ENCODE results near the gene CLMP.
A peak's percentile ranks its signal among the peaks of the same experiment; 100 is the strongest.
"Not testable (repeated sequence)": the region's sequence is repeated elsewhere in the genome, so short reads cannot be mapped to it uniquely, and the experiment has no call there.

Gene CLMP

GRCh38 chr11:123217897-123218296 is 22.8 kb upstream of the CLMP start:
- DNase-seq = no peak

GRCh38 chr11:123216249-123216648 is 21.2 kb upstream of the CLMP start:
- no peak for DNase-seq

GRCh38 chr11:123214940-123215339 is 19.9 kb upstream of the CLMP start:
- no peak for DNase-seq

GRCh38 chr11:123214396-123214795 is 19.3 kb upstream of the CLMP start:
- no peak for DNase-seq

GRCh38 chr11:123213307-123213771 is 18.3 kb upstream of the CLMP start:
- no peak for DNase-seq

- peak; percentile 19 for DNase-seq
Observed at GRCh38 chr11:123212406-123212805, 17.4 kb upstream of the CLMP start.

GRCh38 chr11:123211981-123212380 is 16.9 kb upstream of the CLMP start:
- DNase-seq = peak; percentile 49

- DNase-seq = no peak
Observed at GRCh38 chr11:123211149-123211852, 16.3 kb upstream of the CLMP start.

- DNase-seq = no peak
Observed at GRCh38 chr11:123209591-123209990, 14.5 kb upstream of the CLMP start.

- DNase-seq = no peak
Observed at GRCh38 chr11:123206791-123207434, 11.9 kb upstream of the CLMP start.

- DNase-seq = not testable (repeated sequence)
Observed at GRCh38 chr11:123206055-123206454, 11.0 kb upstream of the CLMP start.

- peak; percentile 36 for DNase-seq
Observed at GRCh38 chr11:123203934-123204333, 8.9 kb upstream of the CLMP start.

GRCh38 chr11:123203471-123203870 is 8.4 kb upstream of the CLMP start:
- no peak for DNase-seq

GRCh38 chr11:123202155-123203151 is 7.4 kb upstream of the CLMP start:
- DNase-seq = peak; percentile 56

- no peak for DNase-seq
Observed at GRCh38 chr11:123200264-123200663, 5.2 kb upstream of the CLMP start.

- DNase-seq = peak; percentile 97
Observed at GRCh38 chr11:123197711-123198110, 2.7 kb upstream of the CLMP start.

- no peak for DNase-seq
Observed at GRCh38 chr11:123196060-123196714, 1.1 kb upstream of the CLMP start.

- peak; percentile 44 for DNase-seq
Observed at GRCh38 chr11:123194337-123195187, 486 bp downstream of the CLMP start.

GRCh38 chr11:123193742-123194141 is 1.3 kb downstream of the CLMP start:
- DNase-seq = peak; percentile 51

- DNase-seq = no peak
Observed at GRCh38 chr11:123191939-123192338, 3.1 kb downstream of the CLMP start.

GRCh38 chr11:123190518-123190917 is 4.5 kb downstream of the CLMP start:
- no peak for DNase-seq

All from HCEC 1CT (cell line).